ENCODE measurements around the gene KCNJ18. TPM values are rescaled to one million over a fixed set of nuclear protein-coding genes. Genes with fewer than 3 reads are reported as not detected.
"Not testable (repeated sequence)": the region's sequence is repeated elsewhere in the genome, so short reads cannot be mapped to it uniquely, and the experiment has no call there.

Gene KCNJ18
- not detected in 2 replicates for total RNA-seq (2021)
- long read RNA-seq: 0 reads

DNA sequence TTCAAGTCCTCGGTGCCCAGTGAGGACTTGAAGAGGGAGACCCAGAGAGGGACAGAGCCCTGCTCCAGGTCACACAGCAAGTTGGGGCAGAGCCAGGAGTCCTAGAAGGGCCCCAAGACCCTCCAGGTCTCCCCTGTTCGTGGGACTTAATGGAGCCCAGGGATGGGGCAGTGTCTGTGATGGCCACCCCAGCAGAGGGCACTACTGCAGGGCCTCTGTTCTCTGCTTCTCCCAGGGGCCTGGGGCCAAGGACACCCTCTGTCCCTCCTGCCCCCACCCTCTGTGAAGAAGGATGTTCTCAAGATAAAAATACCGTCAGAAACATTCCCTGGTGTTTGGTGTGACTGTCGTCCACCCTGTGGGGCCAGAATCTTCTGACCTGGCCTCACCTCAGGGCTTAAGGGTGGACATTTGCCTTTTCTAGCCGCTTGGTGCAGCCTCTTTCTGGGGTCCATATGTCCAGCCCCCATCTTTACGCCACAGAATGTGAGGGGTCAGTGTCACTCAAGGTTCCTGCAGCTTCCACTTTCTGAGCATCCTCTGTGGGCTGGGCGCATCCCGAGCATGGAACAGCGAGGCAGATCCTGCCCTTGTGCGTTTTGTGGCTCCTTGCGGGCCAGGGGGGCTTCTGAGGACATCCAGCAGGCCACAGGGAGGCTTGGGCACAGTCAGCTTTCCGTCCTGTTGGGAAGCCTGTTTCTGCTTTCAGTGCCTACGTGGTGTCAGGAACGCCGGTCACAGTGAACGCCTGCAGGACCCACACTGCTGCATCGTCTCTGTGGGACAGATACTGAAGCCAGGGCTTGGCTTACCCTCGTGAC is at the start of gene KCNJ18:
KCNJ18 (plus strand) TSS at position 641 of the 821 bp plus-strand sequence. CDS start 10,264 bp downstream, outside the sequence.
- H3K9ac ChIP-seq (ENCODE audit: extremely low read depth, insufficient read length, low read length); H3K79me2 ChIP-seq (ENCODE audit: insufficient read depth, low read length); DNase-seq; H3K56ac ChIP-seq (ENCODE audit: insufficient read length, low read depth, low read length); H2BK20ac ChIP-seq (ENCODE audit: low read depth, low read length, poor library complexity, severe bottlenecking); H3K4me1 Mint-ChIP-seq; H2BK15ac ChIP-seq (ENCODE audit: low read depth, low read length); H3K23me2 ChIP-seq (ENCODE audit: insufficient read length, low read depth, low read length, poor library complexity, severe bottlenecking); H4K5ac ChIP-seq (ENCODE audit: insufficient read length, low read depth, low read length); H2AK5ac ChIP-seq (ENCODE audit: insufficient read length, low read length); H3K27me3 Mint-ChIP-seq (ENCODE audit: low read depth); H3K4me3 Mint-ChIP-seq; H4K91ac ChIP-seq (ENCODE audit: insufficient read length, low read depth, low read length); H4K8ac ChIP-seq (replicated peaks; ENCODE audit: insufficient read length, low read depth, low read length); H3K14ac ChIP-seq (ENCODE audit: insufficient read depth, low read length); H2BK120ac ChIP-seq (ENCODE audit: low read depth, low read length, poor library complexity, severe bottlenecking); H3K4ac ChIP-seq (ENCODE audit: low read depth, low read length); H3K79me1 ChIP-seq (ENCODE audit: insufficient read depth, low read depth, low read length, poor library complexity, severe bottlenecking); H3K4me1 ChIP-seq (ENCODE audit: insufficient read depth, low read length); H3T11ph ChIP-seq (ENCODE audit: low read length); H3K27ac Mint-ChIP-seq; H3K27ac ChIP-seq (ENCODE audit: insufficient read length, low read depth, low read length); H2BK5ac ChIP-seq (ENCODE audit: insufficient read length, low read length); H3K18ac ChIP-seq (ENCODE audit: insufficient read length, low read depth, low read length); H3K23ac ChIP-seq (ENCODE audit: insufficient read length, low read depth, low read length); H3K4me2 ChIP-seq (ENCODE audit: insufficient read depth, insufficient read length, low read length); H3K27me3 ChIP-seq (ENCODE audit: insufficient read depth, low read length); H4K20me1 ChIP-seq (ENCODE audit: control insufficient read depth, insufficient read depth, insufficient read length); H2BK12ac ChIP-seq (ENCODE audit: insufficient read length, low read depth, low read length); H2AFZ ChIP-seq (ENCODE audit: low read length): not testable (repeated sequence)
- WGBS (ENCODE audit: extremely low coverage, insufficient read length, low lambda C conversion rate): no CpG with 5 or more reads among the region's 18 CpGs
- H3K9me3 Mint-ChIP-seq: peaks cover 85 to 90% of the 10 kb centered on the region in 2 experiments
- peaks cover 59% of the 10 kb centered on the region for H3K9me3 ChIP-seq (ENCODE audit: control insufficient read depth, low read depth, low read length)
- peaks cover 11 to 20% (median 13%) of the 10 kb centered on the region in 3 experiments; a peak in 5 of 7 replicates for H3K36me3 Mint-ChIP-seq (ENCODE audit: insufficient read depth in 1 of 3, low read depth in 3 of 3)

GRCh38 chr17:21648125-21648524 is 44.2 kb upstream of the KCNJ18 start:
- not testable (repeated sequence) for H3K4me2 ChIP-seq (ENCODE audit: insufficient read depth, insufficient read length, low read length); H3T11ph ChIP-seq (ENCODE audit: low read length); H3K14ac ChIP-seq (ENCODE audit: insufficient read depth, low read length); H3K18ac ChIP-seq (ENCODE audit: insufficient read length, low read depth, low read length); H3K79me1 ChIP-seq (ENCODE audit: insufficient read depth, low read depth, low read length, poor library complexity, severe bottlenecking); H2BK20ac ChIP-seq (ENCODE audit: low read depth, low read length, poor library complexity, severe bottlenecking); H3K23ac ChIP-seq (ENCODE audit: insufficient read length, low read depth, low read length); H2AFZ ChIP-seq (ENCODE audit: low read length); H3K27ac ChIP-seq (ENCODE audit: insufficient read length, low read depth, low read length); H3K27me3 Mint-ChIP-seq (ENCODE audit: low read depth); H3K23me2 ChIP-seq (ENCODE audit: insufficient read length, low read depth, low read length, poor library complexity, severe bottlenecking); H3K79me2 ChIP-seq (ENCODE audit: insufficient read depth, low read length); H2AK5ac ChIP-seq (ENCODE audit: insufficient read length, low read length); H4K5ac ChIP-seq (ENCODE audit: insufficient read length, low read depth, low read length); H3K27me3 ChIP-seq (ENCODE audit: insufficient read depth, low read length); H2BK120ac ChIP-seq (ENCODE audit: low read depth, low read length, poor library complexity, severe bottlenecking); H3K9ac ChIP-seq (ENCODE audit: extremely low read depth, insufficient read length, low read length); DNase-seq; H2BK15ac ChIP-seq (ENCODE audit: low read depth, low read length); H3K4me1 ChIP-seq (ENCODE audit: insufficient read depth, low read length); H2BK12ac ChIP-seq (ENCODE audit: insufficient read length, low read depth, low read length); H4K20me1 ChIP-seq (ENCODE audit: control insufficient read depth, insufficient read depth, insufficient read length); H4K8ac ChIP-seq (replicated peaks; ENCODE audit: insufficient read length, low read depth, low read length); H3K4ac ChIP-seq (ENCODE audit: low read depth, low read length); H2BK5ac ChIP-seq (ENCODE audit: insufficient read length, low read length); H3K4me1 Mint-ChIP-seq; H3K27ac Mint-ChIP-seq; H3K4me3 Mint-ChIP-seq; H4K91ac ChIP-seq (ENCODE audit: insufficient read length, low read depth, low read length); H3K56ac ChIP-seq (ENCODE audit: insufficient read length, low read depth, low read length)
- peaks cover 38% of the 10 kb centered on the region for H3K9me3 ChIP-seq (ENCODE audit: control insufficient read depth, low read depth, low read length)
- no CpG with 5 or more reads among the region's 6 CpGs for WGBS (ENCODE audit: extremely low coverage, insufficient read length, low lambda C conversion rate)
- Mint-ChIP-seq H3K9me3 (peaks cover 82 to 84% of the 10 kb centered on the region in 2 experiments), H3K36me3 (ENCODE audit: insufficient read depth in 1 of 3, low read depth in 3 of 3) (peaks cover 10 to 20% (median 15%) of the 10 kb centered on the region in 3 experiments; a peak in 6 of 7 replicates)
